ENCODE measurements around the gene DYNLRB2. TPM values are rescaled to one million over a fixed set of nuclear protein-coding genes. Genes with fewer than 3 reads are reported as not detected.

The DYNLRB2 gene
- total and polyA plus RNA-seq, 9 of the 15 experiments (the other 6 are each of a cell fraction or from before 2014, with no cell fraction given) = not detected

DNA sequence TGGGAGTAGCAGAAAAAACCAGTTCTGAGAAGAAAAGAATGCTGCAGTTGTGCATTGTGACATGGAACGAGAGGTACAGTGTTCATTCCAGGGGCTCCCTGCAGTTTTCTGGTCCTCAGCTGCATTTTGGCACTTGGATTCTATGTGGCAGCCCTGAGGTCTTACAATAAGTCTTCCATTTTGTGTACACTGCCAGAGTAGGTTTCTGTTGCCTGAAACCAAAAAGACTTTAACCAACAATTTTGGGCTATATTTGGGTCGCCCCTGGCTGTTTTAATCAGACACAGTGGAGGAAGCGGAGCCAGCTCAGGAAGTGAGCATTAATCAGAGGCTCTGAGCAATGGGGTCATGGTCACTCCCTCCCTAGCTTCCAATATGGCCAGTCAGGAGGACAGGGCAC lies 15.7 kb downstream of the DYNLRB2 start:
- CTCF ChIA-PET (ENCODE audit: low intra/inter-chr PET ratio) = no interaction called here

More for the DNA sequence above, 15.7 kb downstream of the DYNLRB2 start:
- no peak for TF ChIP-seq TEAD4 (IDR thresholded peaks at IDR 0.05; ENCODE audit: low read length)
- TF ChIP-seq TEAD4 (CRISPR knock-in tag; IDR thresholded peaks at IDR 0.05; ENCODE audit: borderline replicate concordance) = no peak
- no peak for TF ChIP-seq ASH1L (IDR thresholded peaks at IDR 0.05; ENCODE audit: borderline replicate concordance, low read depth, partially characterized antibody)
- no peak for TF ChIP-seq GTF2A2 (tag; IDR thresholded peaks at IDR 0.05)
- TF ChIP-seq, protein P1, sequence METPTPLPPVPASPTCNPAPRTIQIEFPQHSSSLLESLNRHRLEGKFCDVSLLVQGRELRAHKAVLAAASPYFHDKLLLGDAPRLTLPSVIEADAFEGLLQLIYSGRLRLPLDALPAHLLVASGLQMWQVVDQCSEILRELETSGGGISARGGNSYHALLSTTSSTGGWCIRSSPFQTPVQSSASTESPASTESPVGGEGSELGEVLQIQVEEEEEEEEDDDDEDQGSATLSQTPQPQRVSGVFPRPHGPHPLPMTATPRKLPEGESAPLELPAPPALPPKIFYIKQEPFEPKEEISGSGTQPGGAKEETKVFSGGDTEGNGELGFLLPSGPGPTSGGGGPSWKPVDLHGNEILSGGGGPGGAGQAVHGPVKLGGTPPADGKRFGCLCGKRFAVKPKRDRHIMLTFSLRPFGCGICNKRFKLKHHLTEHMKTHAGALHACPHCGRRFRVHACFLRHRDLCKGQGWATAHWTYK (CRISPR knock-in tag; IDR thresholded peaks at IDR 0.05) = no peak
- TF ChIP-seq GTF2E2 (tag; IDR thresholded peaks at IDR 0.05) = no peak
- TF ChIP-seq ETS2 (tag; IDR thresholded peaks at IDR 0.05; ENCODE audit: borderline replicate concordance, poor library complexity, severe bottlenecking) = no peak
- TF ChIP-seq, protein P2, sequence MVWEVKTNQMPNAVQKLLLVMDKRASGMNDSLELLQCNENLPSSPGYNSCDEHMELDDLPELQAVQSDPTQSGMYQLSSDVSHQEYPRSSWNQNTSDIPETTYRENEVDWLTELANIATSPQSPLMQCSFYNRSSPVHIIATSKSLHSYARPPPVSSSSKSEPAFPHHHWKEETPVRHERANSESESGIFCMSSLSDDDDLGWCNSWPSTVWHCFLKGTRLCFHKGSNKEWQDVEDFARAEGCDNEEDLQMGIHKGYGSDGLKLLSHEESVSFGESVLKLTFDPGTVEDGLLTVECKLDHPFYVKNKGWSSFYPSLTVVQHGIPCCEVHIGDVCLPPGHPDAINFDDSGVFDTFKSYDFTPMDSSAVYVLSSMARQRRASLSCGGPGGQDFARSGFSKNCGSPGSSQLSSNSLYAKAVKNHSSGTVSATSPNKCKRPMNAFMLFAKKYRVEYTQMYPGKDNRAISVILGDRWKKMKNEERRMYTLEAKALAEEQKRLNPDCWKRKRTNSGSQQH (CRISPR knock-in tag; IDR thresholded peaks at IDR 0.05) = no peak
- no peak for TF ChIP-seq SMARCA4 (IDR thresholded peaks at IDR 0.05)
- TF ChIP-seq BCOR (IDR thresholded peaks at IDR 0.05) = no peak
- TF ChIP-seq MEF2D (tag; conservative IDR thresholded peaks at IDR 0.05; ENCODE audit: low read depth) = no peak
- TF ChIP-seq, protein P3, sequence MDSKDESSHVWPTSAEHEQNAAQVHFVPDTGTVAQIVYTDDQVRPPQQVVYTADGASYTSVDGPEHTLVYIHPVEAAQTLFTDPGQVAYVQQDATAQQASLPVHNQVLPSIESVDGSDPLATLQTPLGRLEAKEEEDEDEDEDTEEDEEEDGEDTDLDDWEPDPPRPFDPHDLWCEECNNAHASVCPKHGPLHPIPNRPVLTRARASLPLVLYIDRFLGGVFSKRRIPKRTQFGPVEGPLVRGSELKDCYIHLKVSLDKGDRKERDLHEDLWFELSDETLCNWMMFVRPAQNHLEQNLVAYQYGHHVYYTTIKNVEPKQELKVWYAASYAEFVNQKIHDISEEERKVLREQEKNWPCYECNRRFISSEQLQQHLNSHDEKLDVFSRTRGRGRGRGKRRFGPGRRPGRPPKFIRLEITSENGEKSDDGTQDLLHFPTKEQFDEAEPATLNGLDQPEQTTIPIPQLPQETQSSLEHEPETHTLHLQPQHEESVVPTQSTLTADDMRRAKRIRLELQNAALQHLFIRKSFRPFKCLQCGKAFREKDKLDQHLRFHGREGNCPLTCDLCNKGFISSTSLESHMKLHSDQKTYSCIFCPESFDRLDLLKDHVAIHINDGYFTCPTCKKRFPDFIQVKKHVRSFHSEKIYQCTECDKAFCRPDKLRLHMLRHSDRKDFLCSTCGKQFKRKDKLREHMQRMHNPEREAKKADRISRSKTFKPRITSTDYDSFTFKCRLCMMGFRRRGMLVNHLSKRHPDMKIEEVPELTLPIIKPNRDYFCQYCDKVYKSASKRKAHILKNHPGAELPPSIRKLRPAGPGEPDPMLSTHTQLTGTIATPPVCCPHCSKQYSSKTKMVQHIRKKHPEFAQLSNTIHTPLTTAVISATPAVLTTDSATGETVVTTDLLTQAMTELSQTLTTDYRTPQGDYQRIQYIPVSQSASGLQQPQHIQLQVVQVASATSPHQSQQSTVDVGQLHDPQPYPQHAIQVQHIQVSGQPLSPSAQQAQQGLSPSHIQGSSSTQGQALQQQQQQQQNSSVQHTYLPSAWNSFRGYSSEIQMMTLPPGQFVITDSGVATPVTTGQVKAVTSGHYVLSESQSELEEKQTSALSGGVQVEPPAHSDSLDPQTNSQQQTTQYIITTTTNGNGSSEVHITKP (IDR thresholded peaks at IDR 0.05; ENCODE audit: partially characterized antibody) = no peak
- in situ Hi-C loops (cut with MboI) = no loop called here
- WGBS (ENCODE audit: insufficient coverage, low coverage, missing lambda C conversion rate) = 0% methylated on average over 3 of the region's 3 CpGs
- H3K9me1 ChIP-seq (ENCODE audit: control insufficient read depth, insufficient read depth, low read length) = no peaks in the 10 kb centered on the region
- DNase-seq (ENCODE audit: extremely low read depth in 1 of 4, low spot score in 3 of 4) (no peak), FAIRE-seq (no peak), ATAC-seq (no peak)
- H3K4me3 ChIP-seq = no peak overlapping the region
- H3K36me3 ChIP-seq (ENCODE audit: control insufficient read depth, insufficient read depth, low read length) = no peaks in the 10 kb centered on the region
- H4K20me1 ChIP-seq (replicated peaks; ENCODE audit: control insufficient read depth, insufficient read depth, low read length) = no peaks in the 10 kb centered on the region
- no peaks in the 10 kb centered on the region for H3K4me1 ChIP-seq (replicated peaks in 1 of 2; ENCODE audit: control insufficient read depth in 2 of 2, insufficient read depth in 2 of 2, low read length in 2 of 2)
- no peak overlapping the region for H3K9ac ChIP-seq (ENCODE audit: insufficient read depth in 1 of 2, low read depth in 2 of 2, low read length in 2 of 2)
- H3K27me3 ChIP-seq (ENCODE audit: control insufficient read depth in 2 of 2, insufficient read depth in 2 of 2, low read length in 2 of 2) = peaks cover 0 to 6% of the 10 kb centered on the region in 2 experiments; a peak in 2 of 5 replicates
- no TSS peak for BruUV-seq (replicated peaks)
- no peak overlapping the region for H2AFZ ChIP-seq (ENCODE audit: low read depth, low read length)
- POLR2A ChIA-PET = no interaction called here
- H3K9me3 ChIP-seq (replicated peaks; ENCODE audit: control insufficient read depth, insufficient read depth, low read depth, low read length) = no peaks in the 10 kb centered on the region
- H3K79me2 ChIP-seq (ENCODE audit: control insufficient read depth, insufficient read depth, low read length) = no peaks in the 10 kb centered on the region
- H3K27ac ChIP-seq (ENCODE audit: extremely low read depth, low read depth, low read length) = no peak overlapping the region
- no peak overlapping the region for H3K4me2 ChIP-seq (ENCODE audit: insufficient read depth, low read length)
- intact Hi-C loops (cut with micrococcal nuclease) = no loop called here
